Measurements from ENCODE around the gene RPS6KL1. TPM values are rescaled to one million over a fixed set of nuclear protein-coding genes. Genes with fewer than 3 reads are reported as not detected.

The RPS6KL1 gene
- total RNA-seq, 4 donors from 2014 or later = 0.86 to 7.5 (median 1.8) TPM

GRCh38 chr14:74952180-74952665, 29.2 kb upstream of the RPS6KL1 start:
- TF ChIP-seq POLR2A (IDR thresholded peaks at IDR 0.05) = no peak
- no peak for TF ChIP-seq CTCF (IDR thresholded peaks at IDR 0.05)
- TF ChIP-seq POLR2AphosphoS5 (IDR thresholded peaks at IDR 0.05) = no peak
- TF ChIP-seq EP300 (IDR thresholded peaks at IDR 0.05) = no peak
- H3K4me1 ChIP-seq = peaks cover 54% of the 10 kb centered on the region
- no peak overlapping the region for H3K27ac ChIP-seq
- H3K27me3 ChIP-seq = no peaks in the 10 kb centered on the region
- H3K4me3 ChIP-seq = peak overlapping the region; percentile 68
- DNase-seq (ENCODE audit: low spot score in 2 of 2) = no peak
- peaks cover 5% of the 10 kb centered on the region for H3K36me3 ChIP-seq
- WGBS = 81% methylated on average over 5 of the region's 6 CpGs
- no peaks in the 10 kb centered on the region for H3K9me3 ChIP-seq

- no peaks in the 10 kb centered on the region for H3K9me3 ChIP-seq
- H3K27me3 ChIP-seq = no peaks in the 10 kb centered on the region
- H3K27ac ChIP-seq = no peak overlapping the region
- no peak for TF ChIP-seq CTCF (IDR thresholded peaks at IDR 0.05)
- TF ChIP-seq EP300 (IDR thresholded peaks at IDR 0.05) = no peak
- TF ChIP-seq POLR2A (IDR thresholded peaks at IDR 0.05) = no peak
- no peak for TF ChIP-seq POLR2AphosphoS5 (IDR thresholded peaks at IDR 0.05)
- WGBS = 85% methylated on average over 10 of the region's 15 CpGs
- H3K4me1 ChIP-seq = peaks cover 60% of the 10 kb centered on the region
- H3K4me3 ChIP-seq = peak overlapping the region; percentile 20
- H3K36me3 ChIP-seq = peaks cover 5% of the 10 kb centered on the region
- no peak for DNase-seq (ENCODE audit: low spot score in 2 of 2)
Measured at GRCh38 chr14:74951443-74952179, 28.6 kb upstream of the RPS6KL1 start.

- DNase-seq (ENCODE audit: low spot score in 2 of 2) = no peak
- WGBS = 90% methylated on average over 8 of the region's 9 CpGs
- peaks cover 65% of the 10 kb centered on the region for H3K4me1 ChIP-seq
- no peak for TF ChIP-seq EP300 (IDR thresholded peaks at IDR 0.05)
- no peak for TF ChIP-seq CTCF (IDR thresholded peaks at IDR 0.05)
- TF ChIP-seq POLR2AphosphoS5 (IDR thresholded peaks at IDR 0.05) = no peak
- no peak for TF ChIP-seq POLR2A (IDR thresholded peaks at IDR 0.05)
- peaks cover 5% of the 10 kb centered on the region for H3K36me3 ChIP-seq
- H3K27ac ChIP-seq = no peak overlapping the region
- no peaks in the 10 kb centered on the region for H3K9me3 ChIP-seq
- H3K27me3 ChIP-seq = no peaks in the 10 kb centered on the region
- no peak overlapping the region for H3K4me3 ChIP-seq
Measured at GRCh38 chr14:74950795-74951442, 27.9 kb upstream of the RPS6KL1 start.

DNA sequence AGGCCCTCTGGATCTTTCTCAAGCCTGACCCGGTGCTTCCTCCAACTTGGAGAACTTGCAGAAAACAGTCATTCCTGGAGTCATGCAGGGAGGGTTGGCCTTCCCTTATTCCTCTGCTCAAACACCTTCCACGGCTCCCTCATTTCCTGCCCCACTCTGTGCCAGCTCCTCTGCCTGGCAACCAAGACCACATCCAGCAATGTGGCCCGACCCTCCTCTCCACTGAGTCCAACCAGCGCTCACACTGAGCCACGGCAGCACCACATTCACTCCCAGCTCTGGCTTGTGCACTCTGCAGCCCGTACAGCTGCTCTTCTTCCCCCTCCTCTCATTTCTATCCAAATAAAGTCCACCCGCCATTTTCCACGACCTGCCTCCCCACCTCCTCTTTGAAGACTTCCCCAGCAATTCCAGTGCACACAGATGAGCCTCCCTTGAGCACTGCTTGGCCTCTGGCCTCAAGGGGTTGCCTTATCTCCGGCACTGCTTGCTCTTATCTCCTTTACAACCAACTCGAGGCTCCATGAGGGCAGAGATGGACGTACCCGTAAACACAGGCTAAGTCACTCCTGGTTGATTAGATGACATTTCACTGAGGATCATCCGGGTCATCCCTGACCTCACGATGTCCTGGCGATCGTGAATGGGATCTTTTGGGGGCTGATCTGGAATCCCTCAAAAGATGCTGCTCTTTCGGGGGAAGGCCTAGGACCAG, 27.0 kb upstream of the RPS6KL1 start:
- no peak for TF ChIP-seq POLR2A (IDR thresholded peaks at IDR 0.05)
- no peak for TF ChIP-seq CTCF (IDR thresholded peaks at IDR 0.05)
- Histone ChIP-seq H3K36me3 (peaks cover 5% of the 10 kb centered on the region), H3K27ac (no peak overlapping the region), H3K4me3 (no peak overlapping the region), H3K9me3 (no peaks in the 10 kb centered on the region), H3K4me1 (peaks cover 56% of the 10 kb centered on the region), H3K27me3 (no peaks in the 10 kb centered on the region)
- DNase-seq (ENCODE audit: low spot score in 2 of 2) = no peak
- WGBS = 92% methylated on average over 17 of the region's 17 CpGs

- TF ChIP-seq POLR2A (IDR thresholded peaks at IDR 0.05) (no peak), EP300 (IDR thresholded peaks at IDR 0.05) (no peak), POLR2AphosphoS5 (IDR thresholded peaks at IDR 0.05) (no peak), CTCF (IDR thresholded peaks at IDR 0.05) (no peak)
- Histone ChIP-seq H3K36me3 (peaks cover 5% of the 10 kb centered on the region), H3K27ac (no peak overlapping the region), H3K4me1 (peaks cover 48% of the 10 kb centered on the region), H3K27me3 (no peaks in the 10 kb centered on the region), H3K4me3 (no peak overlapping the region), H3K9me3 (no peaks in the 10 kb centered on the region)
- DNase-seq (ENCODE audit: low spot score in 2 of 2) = no peak
- 95% methylated on average over 10 of the region's 16 CpGs for WGBS
Measured at GRCh38 chr14:74949191-74949601, 26.1 kb upstream of the RPS6KL1 start.

All from suprapubic skin (tissue), 4 donors.